GM21423 (cell line): ENCODE results near the gene KLHL14.

Experiments
- ATAC-seq: cut with Tn5 transposase; IDR thresholded peaks from one replicate; pipeline ENCODE4 v1.9.1; 2021; ENCODE audit warnings: mild to moderate bottlenecking, moderate library complexity; ENCODE audit not compliant: unreplicated experiment

Gene KLHL14

GRCh38 chr18:32730068-32730467, 42.8 kb downstream of the KLHL14 start:
- ATAC-seq: no peak

GRCh38 chr18:32724071-32724749, 48.6 kb downstream of the KLHL14 start:
- ATAC-seq: no peak

- no peak for ATAC-seq
Measured at GRCh38 chr18:32722279-32722678, 50.5 kb downstream of the KLHL14 start.

DNA sequence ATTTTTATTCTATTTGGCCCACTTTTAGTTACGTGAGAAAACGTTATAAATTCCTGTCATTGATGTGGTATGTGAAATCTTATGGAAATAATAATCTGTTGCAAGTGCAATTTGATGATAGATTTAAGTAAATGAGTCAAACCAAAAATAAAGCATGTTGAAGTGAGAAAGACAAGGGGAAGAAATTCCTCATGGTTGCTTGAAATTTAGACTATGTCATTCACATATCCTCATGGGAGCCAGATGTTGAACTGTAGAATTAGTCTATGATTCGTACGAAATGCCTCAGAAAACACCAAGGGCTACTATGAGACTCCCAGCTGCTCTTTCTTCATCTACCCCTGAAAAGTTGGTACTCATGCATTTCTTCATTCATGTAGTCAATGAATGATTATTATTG, 55.7 kb downstream of the KLHL14 start:
- no peak for ATAC-seq

- peak; percentile 96 for ATAC-seq
Measured at GRCh38 chr18:32714571-32715148, 58.2 kb downstream of the KLHL14 start.

DNA sequence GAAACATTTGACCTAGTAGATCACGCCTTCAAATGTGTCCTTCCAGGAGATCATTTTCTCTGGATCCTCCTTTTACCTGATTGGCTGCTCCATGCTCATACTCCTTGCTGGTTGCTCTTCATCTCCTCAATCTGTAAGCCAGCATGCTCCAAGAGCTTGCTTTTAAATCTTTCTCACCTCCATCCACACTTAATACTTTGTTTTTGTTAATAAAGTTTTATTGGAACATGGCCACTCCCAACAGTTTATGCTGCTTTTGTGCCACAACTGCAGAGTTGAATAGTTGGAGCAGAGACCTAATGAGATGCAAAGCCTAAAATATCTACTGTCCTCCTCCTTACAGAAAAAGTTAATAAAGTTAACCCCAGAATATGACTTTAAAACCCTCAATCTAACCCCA, 60.0 kb downstream of the KLHL14 start:
- no peak for ATAC-seq

DNA sequence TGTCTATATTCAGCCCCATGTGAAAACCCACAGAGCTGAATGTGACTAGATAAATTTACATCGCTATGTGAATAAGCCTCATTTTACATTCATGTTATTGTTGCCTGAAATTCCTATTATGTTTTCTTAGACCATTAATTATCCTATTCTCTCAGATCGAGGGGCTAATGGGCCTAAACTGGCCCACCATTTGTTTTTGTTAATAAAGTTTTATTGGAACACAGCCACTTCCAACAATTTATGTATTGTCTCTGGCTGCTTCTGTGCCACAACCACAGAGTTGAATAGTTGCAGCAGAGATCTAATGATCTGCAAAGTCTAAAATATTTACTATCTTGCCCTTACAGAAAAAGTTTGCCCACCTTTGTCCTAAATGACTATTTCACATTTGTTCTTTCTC, 61.0 kb downstream of the KLHL14 start:
- ATAC-seq: no peak

DNA sequence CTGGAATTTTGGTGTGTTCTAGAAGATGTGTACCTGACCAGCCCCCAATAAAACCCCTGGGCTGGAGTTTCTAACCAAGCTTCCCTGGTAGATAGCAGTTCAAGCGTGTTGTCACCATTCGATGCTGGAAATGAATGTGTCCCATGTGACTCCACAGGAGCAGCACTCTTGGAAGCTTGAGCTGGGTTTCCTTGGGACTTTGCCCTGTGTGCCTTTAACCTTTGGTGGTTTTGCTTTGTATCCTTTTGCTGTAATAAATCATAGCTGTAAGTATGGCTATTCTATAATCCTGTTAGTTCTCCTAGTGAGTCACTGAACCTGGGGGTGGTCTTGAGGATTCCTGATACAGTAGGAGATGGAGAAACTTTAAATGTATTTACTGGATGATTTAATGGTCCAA, 65.2 kb downstream of the KLHL14 start:
- ATAC-seq: no peak

DNA sequence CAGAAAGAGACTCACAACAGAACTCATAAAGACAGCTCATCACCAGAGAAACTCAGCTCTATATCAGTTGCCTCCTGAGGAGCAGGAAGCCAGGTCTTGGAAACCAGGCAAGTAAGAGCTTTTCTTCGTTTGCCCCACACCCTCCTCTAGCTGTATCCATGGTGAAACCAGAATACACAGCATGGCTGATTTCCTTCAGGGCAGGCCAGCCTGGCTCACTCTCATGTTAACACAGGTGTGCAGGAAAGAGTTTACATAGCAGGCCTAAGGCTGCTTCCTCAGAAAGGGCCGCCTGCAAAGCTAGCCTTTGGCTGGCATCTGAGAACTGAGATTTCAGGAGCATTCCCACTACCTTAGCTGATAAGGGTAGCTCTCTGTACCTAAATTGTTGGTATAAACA, 65.7 kb downstream of the KLHL14 start:
- ATAC-seq: no peak

- no peak for ATAC-seq
Measured at GRCh38 chr18:32701313-32701712, 71.5 kb downstream of the KLHL14 start.

- no peak for ATAC-seq
Measured at GRCh38 chr18:32698153-32698552, 74.7 kb downstream of the KLHL14 start.

DNA sequence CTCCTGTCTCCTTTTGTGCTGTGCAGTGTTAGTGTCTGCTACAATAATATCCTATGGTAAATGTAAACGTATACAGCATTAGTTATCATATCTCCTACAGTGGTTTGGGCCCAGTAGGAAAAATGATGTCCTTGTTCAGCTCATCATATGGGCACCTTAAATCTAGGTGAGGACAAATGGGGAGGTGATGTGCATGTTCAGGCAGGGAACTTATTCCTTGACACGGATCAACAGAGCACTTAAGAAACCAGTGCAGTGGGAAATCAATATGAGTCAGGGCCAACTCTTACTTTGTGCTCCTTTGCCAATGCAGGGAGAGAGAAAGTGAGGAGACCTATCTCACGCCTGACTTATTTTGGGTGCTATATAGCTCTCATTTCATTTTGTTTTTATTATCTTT, 76.4 kb downstream of the KLHL14 start:
- ATAC-seq: no peak

DNA sequence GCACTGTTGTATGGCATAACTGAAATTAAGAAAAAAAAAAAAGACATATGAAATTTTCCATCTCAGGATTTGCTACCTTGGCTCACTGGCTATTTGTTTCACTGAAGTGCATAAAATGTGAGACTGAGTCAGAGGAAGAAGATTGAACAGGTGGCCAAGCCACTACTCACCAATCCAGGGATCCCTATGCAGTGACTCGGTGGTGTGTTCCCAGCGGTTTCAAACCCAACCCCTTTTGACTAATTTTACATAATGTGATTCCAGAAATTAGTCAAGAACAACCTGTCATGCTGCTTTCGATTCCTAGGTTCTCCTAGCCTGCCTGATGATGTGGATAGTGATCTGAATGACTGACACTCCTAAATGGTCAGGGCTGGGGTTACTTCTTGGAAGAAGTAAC, 77.3 kb downstream of the KLHL14 start:
- no peak for ATAC-seq

GRCh38 chr18:32688821-32689220, 84.0 kb downstream of the KLHL14 start:
- ATAC-seq: no peak

- no peak for ATAC-seq
Measured at GRCh38 chr18:32684940-32685339, 87.9 kb downstream of the KLHL14 start.

DNA sequence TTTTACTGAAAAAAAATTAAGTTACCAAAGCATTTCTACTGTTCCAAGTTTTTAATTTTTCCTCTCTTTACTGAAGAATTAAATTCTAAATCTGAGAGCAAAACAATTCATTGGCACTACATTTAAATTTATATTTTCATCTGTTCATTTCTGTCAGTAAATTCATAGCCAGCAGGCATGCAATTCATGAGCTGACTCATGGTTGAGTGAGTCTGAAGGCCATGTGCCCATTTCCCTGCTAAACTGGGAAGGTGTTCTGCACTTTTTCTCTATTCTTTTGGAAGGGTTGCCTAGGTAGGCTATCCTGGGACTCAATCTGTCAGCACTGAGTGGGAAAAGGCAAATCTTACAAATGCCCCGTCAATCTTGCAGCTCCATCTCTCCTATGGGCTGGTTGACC, 88.7 kb downstream of the KLHL14 start:
- ATAC-seq: no peak

- no peak for ATAC-seq
Measured at GRCh38 chr18:32683044-32683443, 89.8 kb downstream of the KLHL14 start.

- ATAC-seq: no peak
Measured at GRCh38 chr18:32677578-32677977, 95.2 kb downstream of the KLHL14 start.

DNA sequence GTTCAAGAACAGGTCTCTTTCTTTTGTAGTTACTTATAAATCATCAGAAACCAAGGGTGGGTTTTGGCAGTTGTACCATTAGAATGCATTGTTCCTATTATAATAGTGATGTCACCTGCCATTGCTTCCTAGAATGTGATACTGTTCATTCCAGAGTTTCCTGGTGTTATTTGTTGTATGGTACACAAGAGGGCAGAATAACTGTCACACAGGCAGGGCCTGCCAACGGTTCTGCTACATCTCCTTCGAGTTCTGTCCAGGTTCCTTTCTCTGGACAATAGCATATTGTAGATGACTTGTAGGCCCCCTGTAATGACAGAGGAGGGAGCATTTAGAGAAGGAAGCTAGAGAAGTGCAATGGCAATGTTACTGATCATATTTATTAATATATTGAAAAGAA, 98.3 kb downstream of the KLHL14 start:
- no peak for ATAC-seq

- ATAC-seq: no peak
Measured at GRCh38 chr18:32672398-32672797, 100.4 kb downstream of the KLHL14 start.

GRCh38 chr18:32670727-32671126, 102.1 kb downstream of the KLHL14 start:
- no peak for ATAC-seq

DNA sequence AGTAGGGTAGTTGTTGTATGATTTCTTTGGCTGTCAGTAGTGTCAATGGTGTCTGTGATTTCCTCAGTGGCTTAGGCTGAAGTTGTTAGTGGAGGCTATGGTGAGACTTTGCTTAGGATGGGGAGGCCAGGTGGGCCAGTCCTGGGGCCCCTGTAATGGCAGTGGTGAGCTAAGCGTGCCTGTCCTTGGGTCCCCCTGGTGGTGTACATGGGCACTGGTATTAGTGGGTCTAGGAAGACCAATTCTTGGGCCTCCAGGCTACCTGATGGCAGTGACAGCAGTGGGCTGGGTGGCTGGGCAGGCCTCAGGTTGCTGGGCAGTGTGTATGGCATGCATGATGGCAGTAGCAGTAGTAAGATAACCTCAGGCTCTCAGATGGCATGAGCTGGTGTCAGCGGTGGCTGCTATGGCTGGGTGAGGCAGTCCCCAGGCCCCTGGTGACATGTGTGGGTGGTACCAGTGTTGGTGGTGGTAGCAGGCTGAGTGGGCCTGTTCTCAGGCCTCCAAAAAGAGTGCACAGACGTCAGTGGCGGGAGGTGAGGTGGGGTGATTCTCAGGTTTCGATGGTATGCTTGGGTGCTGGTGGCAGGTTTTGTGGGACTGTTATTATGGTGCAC, 103.2 kb downstream of the KLHL14 start:
- ATAC-seq: no peak

- no peak for ATAC-seq
Measured at GRCh38 chr18:32668956-32669355, 103.9 kb downstream of the KLHL14 start.
